T-helper 22 cell (primary cell): Measurements from ENCODE around the gene CELA1.

ENCODE experiments used
- DNase-seq: peaks from one replicate; pipeline ENCODE4 v3.0.0-alpha.2; 2020; ENCODE audit warnings: low read depth

Gene CELA1

GRCh38 chr12:51346581-51346980, at the start of gene CELA1:
TSS of gene CELA1 (minus strand) at chr12:51346679. CDS start at chr12:51346638, 41 bp downstream.
- no peak for DNase-seq

DNA sequence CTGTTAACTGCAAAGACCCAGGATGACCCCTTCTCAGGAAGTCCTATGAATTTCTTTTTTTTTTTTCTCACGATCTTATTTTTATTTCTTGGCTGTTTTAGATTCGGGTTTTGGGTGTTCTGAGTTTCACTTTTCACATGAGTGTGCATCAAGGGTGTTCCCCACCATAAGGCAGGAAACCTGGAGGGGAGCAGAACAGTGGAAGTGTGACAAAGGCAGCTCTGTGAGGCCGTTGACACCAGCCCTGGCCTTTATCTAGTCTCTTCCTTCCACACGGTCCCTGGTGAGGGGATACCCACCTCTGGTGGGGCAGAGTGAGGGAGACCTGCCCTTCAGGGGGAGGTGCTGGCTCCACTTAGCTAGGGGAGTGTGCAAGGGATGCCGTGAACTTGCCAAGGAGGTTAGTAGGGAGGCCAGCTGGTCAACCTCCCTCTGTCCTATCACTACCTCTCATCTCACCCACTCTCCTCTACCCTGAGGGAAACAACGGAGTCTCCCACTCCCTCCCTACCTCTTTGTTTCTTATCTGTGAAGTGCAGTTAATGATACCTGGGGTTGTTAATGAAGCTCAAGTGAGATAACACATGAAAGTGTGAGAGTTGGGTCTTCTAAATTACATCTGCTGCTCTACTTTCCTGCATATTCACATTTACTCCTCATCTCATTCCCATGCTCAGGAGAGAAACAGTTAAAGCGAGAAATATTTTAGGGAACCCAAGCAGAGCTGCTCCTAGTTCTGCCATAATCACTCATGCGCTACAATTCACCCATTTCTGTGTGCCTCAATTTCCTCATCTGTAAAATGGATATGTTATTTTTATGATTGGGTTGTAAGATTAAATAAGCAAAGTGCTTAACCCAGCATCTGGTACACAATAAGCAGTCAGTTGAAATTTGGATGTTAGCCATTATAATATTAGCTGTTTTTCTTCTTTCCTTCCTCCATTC, 49.1 kb upstream of the CELA1 start:
- DNase-seq: no peak

DNA sequence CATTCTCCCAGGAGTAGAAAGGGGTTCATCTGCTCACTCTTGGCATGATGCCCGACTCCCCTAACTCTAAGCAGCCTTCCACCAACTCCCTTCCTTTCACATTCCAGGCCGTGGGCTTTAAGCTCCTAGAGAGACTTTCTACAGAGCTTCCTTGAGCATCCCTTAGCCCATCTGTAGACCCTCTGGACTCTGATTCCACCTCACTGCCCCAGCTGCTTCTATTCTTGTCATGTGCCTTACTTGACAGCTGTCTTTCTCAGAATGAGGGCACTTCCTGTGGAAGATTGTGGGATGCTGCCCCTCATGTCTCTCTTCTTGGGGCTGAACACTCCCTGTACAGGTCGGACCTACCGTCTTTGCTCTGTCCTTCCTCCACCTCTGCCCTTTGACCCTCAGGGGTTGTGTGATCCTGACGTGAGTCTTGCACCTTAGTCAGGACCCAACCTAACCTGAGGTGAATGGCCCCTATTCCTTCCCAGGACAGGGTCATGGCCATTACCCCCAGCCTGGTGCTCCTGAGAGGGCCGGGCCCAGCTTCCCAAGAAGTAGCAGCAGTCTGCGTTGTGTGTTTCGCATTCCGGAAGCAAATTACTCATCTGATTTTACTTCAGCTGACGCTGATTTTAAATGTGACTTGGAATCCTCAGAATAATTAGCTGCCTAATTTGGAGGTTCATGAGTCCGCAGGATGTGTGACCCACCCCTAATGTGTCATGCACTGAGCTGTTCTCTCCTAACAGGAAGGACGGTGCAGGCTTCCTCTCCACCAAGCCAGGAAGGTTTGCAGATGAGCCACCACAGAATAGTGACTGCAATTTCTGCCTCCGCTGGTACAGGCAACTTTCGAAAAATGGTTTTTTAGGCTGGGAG, 47.4 kb upstream of the CELA1 start:
- DNase-seq: peak; percentile 71

DNA sequence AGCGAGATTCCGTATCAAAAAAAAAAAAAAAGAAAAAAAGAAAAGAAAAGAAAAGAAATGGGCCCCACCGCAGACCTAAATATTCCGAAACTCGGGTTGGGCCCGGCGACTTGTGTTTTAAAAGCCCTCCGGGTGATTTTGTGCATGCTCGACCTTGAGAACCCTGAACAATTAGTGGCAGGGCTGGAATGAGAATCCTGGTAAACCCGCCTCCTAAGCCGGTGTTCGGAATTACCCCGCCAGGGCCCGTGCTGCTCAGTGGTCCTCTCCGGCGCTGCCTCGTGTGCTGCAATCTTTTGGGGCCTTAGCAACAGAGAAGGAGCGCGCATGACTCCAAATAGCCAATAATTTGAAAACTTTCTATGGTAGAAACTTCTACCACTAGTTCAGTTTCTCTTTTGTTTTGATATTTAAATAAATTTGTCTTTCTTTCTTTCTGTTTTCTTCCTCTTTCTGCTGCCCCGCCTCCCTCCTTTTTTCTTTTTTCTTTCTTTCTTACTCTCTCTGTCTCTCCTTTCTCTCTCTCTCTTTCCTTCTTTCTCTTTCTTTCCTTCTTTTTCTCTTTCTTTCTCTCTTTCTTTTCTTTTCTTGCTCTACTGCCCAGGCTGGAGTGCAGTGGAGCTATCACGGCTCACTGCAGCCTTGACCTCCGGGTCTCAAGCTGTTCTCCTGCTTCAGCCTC, 46.2 kb upstream of the CELA1 start:
- no peak for DNase-seq

DNA sequence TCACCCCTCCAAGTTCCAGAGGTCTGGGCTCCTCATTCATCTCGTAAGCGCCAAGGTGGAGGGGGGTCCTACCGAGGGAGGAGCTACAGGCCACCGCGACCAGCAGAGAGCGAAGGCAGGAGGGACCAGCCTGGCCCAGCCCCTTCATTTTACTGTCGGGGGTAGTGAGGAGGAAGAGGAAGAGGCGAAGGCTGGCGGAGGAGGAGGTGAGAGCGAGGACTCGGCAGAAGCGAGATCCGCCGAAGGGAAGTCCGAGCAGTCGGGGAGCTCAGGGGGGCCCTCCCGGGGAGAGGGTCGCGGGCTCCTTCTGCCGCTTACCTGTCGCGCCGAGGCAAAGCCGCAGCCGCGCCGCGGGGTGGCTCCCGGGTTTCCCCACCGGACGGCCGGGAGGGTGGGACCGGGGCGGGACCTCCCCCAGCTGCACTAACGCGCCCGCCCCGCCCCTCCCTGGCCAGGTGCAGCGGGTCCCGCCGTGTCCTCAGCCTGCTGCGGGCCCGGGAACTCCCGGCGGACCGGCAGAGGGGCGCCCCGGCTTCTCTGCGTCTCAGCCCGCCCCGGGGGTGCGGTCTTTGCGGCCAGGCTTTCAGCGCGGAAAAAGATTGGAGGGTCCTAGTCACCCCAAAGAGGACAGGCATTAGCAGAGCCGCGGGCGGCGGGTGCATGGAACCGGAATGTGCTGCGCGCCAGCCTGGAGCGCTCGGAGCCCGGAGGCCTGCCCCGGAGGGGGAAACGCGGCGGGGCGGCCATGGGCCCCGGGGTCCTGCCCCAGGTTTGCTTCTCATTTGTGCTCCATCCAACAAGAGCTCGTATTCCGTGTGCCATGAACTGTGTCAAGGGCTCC, 45.0 kb upstream of the CELA1 start, which contains the start of gene GALNT6:
Gene GALNT6 (minus strand): TSS at position 124 of the 841 bp plus-strand sequence. CDS start 11,625 bp downstream, outside the sequence.
- peak; percentile 76 for DNase-seq

DNA sequence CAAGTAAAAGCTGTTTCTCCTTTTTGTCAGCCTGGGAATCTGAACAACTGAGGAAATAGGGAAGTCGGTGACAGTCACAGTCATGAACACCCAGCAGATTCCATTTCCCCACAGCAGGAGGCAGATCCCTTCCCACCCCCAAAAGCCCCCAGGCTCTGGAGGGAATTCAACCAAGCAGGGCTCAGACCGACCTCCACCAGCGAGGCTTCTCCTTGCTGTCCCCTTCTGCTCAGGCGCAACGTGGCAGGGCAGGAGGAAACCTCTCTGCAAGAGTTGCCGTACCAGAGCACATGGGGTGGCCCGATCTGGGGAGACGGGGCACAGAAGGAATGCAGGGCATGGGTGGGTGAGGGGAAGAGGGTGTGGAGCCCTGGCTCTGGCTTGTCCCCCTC, 44.4 kb upstream of the CELA1 start:
- no peak for DNase-seq

- DNase-seq: no peak
These were observed 44.0 kb upstream of the CELA1 start for GRCh38 chr12:51390457-51390856.

GRCh38 chr12:51389302-51389999, 43.0 kb upstream of the CELA1 start:
- DNase-seq: peak; percentile 8

- DNase-seq: no peak
These were observed 42.4 kb upstream of the CELA1 start for GRCh38 chr12:51388846-51389245.

DNA sequence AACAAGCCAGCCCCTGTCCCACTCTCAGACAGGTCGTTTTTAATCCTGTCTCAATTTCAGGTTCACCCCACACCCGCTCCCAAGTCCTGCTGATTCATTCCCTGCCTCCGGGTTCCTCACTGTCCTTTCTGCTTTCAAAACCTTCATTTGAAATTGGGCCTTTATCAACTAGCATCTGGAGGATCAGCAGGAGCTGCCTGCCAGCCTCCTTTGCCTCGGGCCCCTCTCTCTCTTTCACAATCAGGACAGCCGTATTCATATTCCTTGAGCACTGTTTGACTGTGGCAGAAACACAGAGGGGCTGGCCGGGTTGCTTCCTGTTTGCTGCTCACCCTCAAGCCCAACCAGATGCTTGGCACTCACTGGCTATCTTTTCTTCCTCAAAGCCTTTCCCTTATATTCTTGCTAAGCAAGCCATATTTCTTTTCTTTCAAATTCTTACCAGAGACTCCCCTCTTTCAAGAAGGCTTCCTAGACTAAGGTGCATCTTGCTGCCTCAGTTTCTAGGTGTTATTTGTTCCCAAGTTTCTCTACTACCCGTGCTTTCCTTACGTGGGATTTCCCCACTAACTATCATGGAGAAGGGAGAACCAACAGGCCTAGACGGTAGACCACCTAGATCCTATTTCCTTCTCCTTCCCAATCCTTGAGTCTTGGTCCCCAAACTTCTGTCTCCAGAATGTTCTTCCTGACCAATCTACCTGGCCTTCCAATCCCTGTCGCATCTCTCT, 41.8 kb upstream of the CELA1 start:
- no peak for DNase-seq

- no peak for DNase-seq
These were observed 39.9 kb upstream of the CELA1 start for GRCh38 chr12:51386351-51386750.

- no peak for DNase-seq
These were observed 36.9 kb upstream of the CELA1 start for GRCh38 chr12:51383269-51383905.

GRCh38 chr12:51382173-51382572, 35.7 kb upstream of the CELA1 start:
- no peak for DNase-seq

- DNase-seq: no peak
These were observed 35.0 kb upstream of the CELA1 start for GRCh38 chr12:51381226-51382079.

- no peak for DNase-seq
These were observed 33.1 kb upstream of the CELA1 start for GRCh38 chr12:51379571-51379970.

GRCh38 chr12:51378749-51379148, 32.3 kb upstream of the CELA1 start:
- no peak for DNase-seq

- no peak for DNase-seq
These were observed 30.9 kb upstream of the CELA1 start for GRCh38 chr12:51377099-51377984.
